Skin epidermis (tissue), 12 donors: ENCODE measurements around the gene SORCS2.

Experiments used
- H3K27ac ChIP-seq, 21 experiments: fragments of 200-600 bp; sonication (generic) in 11 of 21; one replicate each; pipeline ENCODE4 v1.5.0; 2020; ENCODE audit warnings: mild to moderate bottlenecking in 3 of 21, inconsistent platforms in 2 of 21, moderate library complexity in 2 of 21
- H3K4me3 ChIP-seq, 7 experiments: fragments of 200-600 bp; sonication (generic) in 2 of 7; one replicate each; pipeline ENCODE4 v1.5.0; 2020; ENCODE audit warnings: inconsistent platforms in 2 of 7, mild to moderate bottlenecking in 2 of 7, moderate library complexity in 1 of 7

SORCS2 gene

DNA sequence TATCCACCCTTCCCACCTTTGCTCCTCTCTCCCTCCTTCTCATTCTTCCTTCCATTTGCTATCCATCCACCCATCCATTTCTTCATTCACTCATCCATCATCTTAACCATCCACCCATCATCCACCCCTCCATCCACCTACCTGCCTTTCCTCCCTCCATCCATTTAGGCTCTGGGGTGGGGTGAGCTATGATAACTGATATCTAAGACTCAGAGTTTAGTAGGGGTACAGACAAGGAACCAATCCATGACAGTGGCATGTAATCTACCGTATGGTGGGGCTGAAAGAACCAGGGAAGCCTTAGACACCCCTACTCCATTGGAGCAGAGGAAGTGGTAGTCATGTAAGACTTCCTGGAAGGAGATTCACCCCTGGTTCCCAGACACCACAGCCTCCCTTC, 219.2 kb downstream of the SORCS2 start:
- Histone ChIP-seq H3K4me3 (no peak overlapping the region), H3K27ac (no peak overlapping the region)

DNA sequence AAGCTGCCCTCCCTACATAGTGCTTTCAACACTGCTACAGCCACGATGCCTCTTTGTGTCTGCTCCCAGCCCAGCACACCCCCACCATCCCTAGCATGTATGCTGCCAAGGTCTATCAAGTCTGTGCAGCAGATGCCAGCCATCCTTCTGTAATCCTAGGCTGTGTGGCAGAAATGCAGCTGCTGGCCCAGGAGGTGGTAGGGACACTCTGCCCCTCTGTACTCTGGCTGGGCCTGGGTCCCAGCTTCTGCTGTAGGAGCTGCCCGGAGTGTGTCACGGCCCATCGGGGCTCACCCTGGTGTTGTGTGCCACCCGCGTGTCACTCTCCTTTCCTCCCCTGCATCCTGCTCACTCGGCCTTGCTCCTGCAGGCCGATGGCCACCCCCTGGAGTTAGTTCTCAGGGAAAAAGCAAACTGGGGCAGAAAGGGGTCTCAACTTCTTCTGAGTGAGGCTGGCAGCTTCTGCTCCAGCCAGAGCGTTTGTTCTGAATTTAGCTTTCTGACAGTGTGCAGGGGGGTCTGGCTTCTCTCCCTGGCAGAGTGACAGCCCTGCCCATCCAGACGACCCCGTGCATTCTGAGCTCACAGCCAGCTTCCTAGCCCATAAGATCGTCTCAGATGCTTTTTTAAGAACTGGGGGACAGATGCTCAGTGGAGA, 219.7 kb downstream of the SORCS2 start:
- Histone ChIP-seq H3K27ac (no peak overlapping the region), H3K4me3 (no peak overlapping the region)

DNA sequence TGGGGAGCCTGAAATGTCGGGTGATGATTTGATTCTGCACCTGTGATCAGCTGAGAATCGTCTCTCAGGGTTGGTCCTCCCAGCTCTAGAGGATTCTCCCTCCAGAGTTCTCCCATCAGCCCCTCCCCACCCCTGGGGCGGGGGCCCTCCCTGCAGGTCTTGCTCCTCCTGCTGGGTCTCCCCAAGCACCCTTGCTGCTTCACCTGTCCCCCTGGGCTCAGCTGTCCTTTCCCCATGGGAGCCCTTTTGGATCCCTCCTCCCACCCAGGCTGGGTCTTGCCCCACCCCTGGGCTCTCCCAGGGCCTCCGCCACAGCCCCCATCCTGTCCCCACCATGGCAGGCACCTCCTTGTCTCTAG, 220.2 kb downstream of the SORCS2 start:
- no peak overlapping the region for H3K27ac ChIP-seq
- H3K4me3 ChIP-seq, result no peak overlapping the region

DNA sequence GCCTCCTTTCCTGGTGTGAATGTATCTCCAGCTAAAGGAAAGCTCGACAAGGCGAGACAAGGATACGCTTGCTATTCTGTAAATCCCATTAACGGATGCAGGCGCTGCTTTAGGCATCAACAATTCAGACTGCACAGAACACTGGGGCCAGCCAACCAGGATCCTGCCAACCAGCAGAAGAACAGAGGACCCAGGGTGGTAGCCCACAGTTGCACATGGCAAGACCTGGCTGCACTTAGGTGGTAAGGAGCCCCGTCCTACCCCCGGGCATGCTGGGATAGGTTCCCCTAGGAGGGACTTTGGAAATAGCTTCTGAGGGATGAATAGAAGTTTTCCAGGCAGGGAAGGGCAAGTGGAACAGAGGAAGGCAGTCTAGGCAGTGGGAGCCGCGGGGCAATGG, 221.7 kb downstream of the SORCS2 start:
- Histone ChIP-seq H3K27ac (no peak overlapping the region), H3K4me3 (no peak overlapping the region)

DNA sequence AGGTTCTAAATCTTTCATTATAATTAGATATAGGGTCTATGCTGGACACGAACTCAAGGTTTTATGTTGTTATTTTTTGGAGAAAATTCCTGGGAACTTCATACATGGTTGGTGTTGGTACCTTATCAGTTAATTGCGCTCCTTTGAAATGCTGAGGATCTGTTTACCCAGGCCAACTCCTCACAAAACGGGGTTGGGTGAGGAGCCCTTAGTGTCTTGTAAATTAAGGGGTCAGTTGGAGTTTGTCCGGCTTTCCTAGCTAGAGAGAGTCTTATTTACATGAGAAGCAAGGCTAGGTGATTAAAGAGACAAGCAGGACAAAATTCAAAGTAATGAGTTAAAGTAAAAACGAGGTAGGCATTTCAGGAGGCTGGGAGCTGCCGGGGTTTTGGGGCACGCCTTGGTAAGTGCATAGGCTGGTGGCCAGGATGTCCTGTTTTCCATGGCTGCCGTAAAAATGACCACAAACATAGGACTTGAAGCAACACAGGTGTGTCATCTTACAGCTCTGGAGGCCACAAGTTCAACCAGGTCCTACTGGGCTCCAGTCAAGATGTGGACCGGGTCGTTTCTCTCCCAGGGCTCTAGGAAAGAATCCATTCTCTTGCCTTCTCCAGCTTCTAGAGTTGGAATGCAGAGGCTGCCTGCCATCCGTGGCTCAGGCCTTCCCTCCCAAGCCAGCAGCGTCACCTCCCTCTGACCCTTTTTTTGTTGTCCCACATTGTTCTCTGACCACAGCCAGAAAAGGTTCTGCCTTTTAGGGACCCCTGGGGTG, 222.6 kb downstream of the SORCS2 start:
- no peak overlapping the region for H3K27ac ChIP-seq
- no peak overlapping the region for H3K4me3 ChIP-seq

DNA sequence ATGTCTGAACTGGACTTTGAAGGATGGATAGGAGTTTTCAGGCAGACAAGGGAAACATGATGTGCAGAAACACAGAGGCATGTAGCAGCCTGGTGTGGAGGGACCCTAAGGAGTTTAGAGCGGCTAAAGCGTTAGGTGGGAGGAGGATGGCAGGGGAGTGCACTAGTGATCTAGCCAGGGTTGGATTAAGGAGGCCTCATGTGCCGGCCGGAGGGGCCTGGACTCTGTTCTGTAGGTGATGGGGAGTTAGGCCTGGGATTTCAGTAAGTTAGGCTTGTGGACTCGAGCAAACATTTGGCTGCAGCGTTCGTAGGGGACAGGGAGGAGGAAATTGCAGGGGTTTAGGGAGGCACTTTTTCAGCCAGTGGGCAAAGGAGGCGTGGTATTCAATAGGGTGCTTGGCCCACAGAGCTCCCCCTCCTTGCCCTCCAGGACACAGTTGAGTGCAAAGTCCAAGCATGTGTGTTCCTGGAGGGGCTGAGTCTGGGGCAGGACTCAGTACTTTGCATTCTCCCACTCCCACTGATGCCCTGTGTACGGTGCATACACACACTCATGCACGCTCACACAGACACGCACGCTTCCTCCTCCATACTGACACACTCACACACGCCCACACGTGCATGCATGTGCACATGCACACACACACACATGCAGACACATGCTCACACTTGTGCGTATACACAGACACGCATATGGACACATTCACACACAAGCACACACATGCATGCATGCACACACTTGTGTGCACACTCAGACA, 223.8 kb downstream of the SORCS2 start:
- H3K27ac ChIP-seq, result no peak overlapping the region
- no peak overlapping the region for H3K4me3 ChIP-seq

DNA sequence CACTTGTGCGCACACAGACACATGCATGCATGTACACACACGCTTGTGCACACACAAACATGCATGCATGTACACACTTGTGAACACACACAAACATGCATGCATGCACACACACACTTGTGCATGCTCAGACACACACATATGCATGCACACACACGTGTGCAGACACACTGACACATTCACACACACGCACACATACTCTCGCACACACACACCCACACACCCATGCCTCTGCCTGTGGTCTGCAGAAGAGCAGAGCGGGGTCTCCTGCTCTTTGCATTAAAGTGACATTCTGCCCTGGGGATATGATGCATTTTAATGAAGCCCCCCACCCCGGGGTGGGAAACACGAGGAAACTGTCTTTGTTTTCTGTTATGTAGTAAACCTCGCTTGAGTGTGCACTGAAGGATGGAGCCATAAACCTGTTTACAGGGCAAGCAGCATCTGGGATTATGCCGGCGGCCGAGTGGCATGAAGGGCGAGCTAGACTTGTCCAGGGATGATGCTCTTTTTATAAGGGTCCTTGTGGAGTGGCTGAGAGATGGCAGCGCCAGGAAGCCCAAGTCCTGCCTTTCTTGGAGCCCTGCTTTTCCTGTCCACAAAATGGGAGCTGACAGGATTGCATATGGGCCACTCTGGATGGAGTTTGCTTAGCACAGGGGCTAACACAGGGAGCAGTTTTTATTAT, 224.6 kb downstream of the SORCS2 start:
- no peak overlapping the region for H3K27ac ChIP-seq
- H3K4me3 ChIP-seq, result no peak overlapping the region

DNA sequence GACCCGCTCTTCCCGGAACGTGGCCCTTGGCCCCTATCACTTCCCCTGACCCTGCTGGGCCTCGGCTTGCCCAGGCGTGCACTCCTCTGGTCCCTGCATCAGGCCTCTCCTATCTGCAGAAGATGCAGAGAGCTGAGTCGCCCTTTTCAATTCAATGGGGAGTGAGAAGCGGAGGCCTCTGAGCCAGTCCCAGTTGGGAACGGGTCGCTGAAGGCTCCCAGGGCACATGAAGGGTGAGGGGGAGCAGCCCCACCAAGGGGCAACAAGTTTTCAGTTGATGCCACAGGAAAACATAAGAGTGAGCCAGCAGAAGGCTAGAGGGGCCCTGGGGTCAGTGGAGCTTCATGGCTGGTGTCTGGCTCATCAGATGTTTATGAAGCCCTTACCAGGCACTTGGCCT, 225.3 kb downstream of the SORCS2 start:
- no peak overlapping the region for H3K27ac ChIP-seq

DNA sequence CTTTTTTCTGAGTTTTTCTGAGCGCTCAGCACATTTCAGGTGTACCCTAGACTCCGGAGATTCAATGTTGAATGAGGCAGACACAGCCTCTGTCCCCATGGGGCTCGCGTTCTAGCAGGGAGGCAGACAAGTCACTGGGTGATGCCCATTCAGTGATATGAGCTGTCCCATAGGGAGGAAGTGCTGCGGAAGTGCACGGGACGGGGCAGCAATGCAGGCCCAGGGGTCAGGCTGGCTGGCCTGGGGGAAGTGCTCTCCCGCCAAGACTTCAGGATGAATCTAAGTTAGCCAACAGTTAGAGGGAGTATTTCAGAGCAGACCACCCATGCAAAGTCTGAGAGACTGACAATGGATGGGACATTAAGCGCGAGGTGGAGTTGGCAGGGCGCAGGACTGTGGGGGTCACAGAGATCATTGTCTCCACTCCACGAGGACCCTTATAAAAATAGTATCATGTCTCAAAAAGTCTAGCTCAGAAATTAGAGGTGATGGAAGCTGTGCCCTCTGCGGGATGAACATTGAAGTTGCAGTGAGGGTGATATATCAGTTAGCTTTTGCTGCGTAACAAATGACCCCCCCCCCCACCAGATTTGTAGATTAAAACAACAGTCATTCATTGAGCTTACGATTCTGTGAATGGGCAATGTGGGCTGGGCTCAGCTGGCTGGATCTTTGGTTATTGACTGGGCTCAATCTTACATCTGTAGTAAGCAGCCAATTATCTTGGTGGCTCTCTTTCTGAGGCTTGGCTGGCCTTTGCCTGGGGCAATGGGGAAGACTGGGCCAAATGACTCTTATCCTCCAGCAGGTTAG, 226.0 kb downstream of the SORCS2 start:
- Histone ChIP-seq H3K27ac (no peak overlapping the region), H3K4me3 (no peak overlapping the region)

More for the DNA sequence above, 225.3 kb downstream of the SORCS2 start:
- no peak overlapping the region for H3K4me3 ChIP-seq

DNA sequence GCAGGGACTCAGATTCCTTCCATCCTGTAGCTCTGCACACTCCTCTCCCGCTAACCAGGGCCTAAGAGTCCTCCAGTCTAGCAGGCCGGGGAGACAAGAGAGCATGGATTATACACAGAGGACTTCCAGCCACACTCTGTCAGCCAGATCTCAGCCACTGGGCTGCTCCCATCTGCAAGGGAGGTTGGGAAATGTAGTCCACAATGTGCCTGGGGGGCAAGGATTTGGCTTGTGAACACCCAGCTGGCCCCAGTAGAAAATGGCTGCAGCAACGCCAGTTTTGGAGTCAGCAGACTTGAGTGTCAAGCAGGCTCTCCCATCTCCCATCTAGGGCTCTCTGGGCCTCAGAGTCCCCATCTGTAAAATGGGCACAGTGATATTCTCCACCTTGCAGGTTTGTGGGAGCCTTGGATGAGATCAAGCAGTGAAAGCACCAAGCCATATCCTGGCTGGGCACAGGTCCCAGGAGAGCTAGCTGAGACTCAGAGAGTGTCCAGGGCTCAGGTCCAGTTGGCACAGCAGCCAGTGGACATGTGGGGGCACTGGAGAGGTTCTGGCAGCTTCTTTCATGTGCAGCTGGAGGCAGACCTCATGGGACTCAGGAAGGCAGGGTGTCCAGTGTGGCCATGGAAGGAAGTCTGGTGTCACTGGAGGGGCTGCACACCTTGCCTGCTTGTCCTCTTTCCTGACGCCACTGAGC, 227.8 kb downstream of the SORCS2 start:
- Histone ChIP-seq H3K4me3 (no peak overlapping the region), H3K27ac (no peak overlapping the region)

DNA sequence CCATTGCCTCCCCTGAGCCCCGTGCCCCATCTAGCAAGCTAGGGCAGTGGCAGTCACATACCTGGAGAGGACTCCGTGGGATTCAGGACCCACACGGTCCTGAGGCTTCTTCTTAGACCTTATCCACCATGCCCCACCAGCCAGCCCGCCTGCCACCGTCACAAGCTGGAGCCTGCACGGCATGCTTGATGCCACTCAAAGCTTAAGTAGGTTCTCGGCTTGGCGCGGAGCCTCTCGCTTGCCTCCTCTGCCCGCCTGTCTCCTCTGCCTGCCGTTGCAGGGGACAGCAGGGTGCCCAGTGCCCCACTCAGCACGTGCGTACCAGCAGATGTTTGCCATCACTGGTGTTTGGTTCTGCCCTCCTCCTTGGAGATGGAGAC, 228.3 kb downstream of the SORCS2 start:
- no peak overlapping the region for H3K27ac ChIP-seq
- no peak overlapping the region for H3K4me3 ChIP-seq

DNA sequence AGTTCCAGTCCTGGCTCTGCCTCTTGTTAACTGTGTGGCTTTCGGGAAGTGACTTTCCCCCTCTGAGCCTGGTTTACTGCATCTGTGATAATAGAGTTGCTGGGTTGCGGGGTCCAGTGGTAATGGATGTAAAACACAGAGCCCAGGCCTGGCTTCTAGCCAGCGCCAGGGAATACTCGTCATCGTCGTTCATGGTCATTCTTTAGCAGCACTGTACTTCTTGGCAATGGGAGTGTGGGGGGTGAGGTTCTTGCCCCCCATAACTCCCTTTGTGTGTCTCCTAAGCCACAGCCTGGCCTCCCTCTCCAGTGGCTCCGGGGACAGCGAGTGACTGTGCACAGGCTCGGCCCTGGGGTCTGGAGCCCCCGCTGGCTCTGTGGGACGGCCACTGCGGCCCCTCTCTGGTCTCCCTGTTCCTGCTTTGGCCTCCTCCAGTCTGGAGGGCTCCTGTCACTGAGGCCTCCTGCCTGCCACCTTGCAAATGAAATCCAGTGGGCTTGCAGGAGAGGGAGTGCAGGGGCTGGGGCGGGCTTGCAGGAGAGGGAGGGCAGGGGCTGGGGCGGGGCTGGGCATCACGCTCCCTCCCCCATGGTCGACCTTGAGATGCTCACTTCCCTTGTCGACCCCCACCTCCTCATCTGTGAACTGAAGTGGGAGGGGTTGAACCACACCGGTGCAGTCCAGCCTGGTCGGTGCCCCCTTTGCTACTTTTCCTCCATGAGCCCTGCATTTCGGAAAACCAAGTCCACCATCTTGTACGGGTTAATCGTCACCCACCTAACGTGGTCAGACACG, 229.2 kb downstream of the SORCS2 start:
- Histone ChIP-seq H3K27ac (no peak overlapping the region), H3K4me3 (no peak overlapping the region)

DNA sequence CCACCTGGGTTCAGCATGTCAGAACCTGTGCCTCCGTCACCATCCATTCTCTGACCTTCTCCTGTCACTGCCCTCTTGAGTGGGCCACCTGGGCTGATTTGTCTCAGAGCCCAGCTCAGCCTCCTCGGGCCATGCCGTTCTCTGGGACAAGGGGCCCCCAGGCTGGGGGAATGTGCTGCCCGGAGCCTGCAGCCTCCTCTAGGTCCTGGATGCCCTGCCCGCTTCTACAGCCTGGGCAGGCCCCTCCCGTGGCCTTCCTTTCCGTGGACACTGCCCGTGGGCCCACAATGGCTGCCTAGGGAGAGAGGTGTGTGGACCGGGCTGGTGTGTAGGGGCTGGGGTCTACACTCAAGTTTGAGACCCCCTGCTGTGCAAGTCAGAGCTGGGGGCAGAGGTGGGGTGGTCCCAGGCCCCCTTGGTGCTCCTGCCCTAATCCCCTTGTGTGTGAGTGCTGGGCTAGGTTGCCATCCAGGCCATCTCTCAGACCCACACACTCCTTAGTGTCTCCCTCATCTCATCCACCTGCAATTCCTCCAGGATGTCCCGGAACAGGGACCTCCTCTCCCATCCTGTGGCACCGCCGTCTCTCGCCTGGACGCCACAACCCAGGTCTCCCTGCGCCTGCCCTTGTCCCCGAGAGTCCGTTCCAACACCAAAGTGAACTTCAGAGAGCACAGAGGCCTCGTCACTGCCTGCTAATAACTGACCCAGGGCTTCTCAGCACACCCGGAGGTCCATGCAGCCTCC, 230.0 kb downstream of the SORCS2 start:
- Histone ChIP-seq H3K27ac (no peak overlapping the region), H3K4me3 (no peak overlapping the region)

DNA sequence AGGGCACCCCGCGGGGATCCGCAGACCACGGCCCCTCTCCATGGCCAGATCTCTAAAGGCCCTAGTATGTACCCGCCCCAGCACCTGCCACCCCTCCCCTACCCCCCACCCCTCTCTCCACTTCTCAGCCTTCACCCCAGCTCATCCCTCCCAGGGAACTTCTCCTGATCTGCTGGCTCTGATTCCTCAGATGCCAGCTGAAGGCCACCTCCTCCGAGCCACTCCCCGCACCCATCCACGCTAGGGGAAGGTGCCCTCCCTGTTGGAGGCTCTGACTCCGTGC, 230.5 kb downstream of the SORCS2 start:
- no peak overlapping the region for H3K4me3 ChIP-seq

DNA sequence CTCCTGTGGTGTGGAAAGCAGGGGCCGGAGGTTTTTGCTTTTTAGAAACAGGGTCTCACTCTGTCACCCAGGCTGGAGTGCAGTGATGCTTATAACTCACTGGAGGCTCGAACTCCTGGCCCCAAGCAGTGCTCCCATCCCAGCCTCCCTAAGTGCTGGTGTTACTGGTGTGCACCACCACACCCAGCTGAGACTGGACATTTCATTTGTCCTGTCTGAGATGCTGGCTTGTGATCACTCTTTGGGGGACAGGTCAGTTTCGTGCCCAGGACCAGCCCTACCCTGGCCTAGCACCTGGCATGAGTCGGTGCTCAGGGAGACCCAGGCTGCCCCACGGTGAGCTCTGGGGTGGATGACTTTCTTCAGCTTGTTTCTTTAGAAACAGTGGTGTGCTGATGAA, 231.1 kb downstream of the SORCS2 start:
- no peak overlapping the region for H3K4me3 ChIP-seq
- no peak overlapping the region for H3K27ac ChIP-seq

More for the DNA sequence above, 230.5 kb downstream of the SORCS2 start:
- H3K27ac ChIP-seq, result no peak overlapping the region

DNA sequence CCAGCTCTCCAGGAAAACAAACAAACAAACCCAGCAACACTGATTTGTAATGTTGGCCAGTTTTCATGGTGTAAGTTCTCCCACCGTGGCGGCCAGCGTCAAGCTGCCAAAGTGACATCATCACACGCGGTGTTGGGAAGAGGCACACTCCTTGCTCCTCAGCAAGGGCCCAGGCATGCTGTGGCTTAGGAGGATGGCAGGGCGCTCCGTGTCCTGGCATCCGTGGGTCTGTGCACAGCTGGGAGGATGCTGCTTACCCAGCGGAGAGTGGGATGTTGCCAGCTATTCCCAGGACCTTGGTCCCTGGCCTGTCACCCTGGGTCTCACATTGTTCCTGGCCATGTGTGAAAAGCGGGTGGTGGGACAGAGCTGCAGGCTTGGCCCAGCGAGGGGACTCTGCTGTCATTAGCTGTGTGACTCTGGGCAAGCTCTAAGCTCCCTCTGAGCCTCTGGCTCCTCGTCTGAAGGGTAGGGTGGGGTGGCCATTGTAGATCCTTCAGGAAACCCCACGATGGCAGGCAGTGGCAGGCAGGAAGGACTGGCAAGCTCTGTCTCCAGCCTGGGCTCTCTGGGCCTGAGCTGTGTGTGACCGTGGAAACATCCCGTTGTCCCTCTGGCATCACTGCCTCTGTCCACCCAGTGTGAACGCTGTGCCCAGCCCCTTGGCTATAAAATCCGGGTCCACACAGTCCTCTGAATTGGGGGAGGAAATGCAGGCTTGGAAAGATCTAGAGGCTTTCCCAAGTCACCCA, 231.6 kb downstream of the SORCS2 start:
- Histone ChIP-seq H3K27ac (no peak overlapping the region), H3K4me3 (no peak overlapping the region)

DNA sequence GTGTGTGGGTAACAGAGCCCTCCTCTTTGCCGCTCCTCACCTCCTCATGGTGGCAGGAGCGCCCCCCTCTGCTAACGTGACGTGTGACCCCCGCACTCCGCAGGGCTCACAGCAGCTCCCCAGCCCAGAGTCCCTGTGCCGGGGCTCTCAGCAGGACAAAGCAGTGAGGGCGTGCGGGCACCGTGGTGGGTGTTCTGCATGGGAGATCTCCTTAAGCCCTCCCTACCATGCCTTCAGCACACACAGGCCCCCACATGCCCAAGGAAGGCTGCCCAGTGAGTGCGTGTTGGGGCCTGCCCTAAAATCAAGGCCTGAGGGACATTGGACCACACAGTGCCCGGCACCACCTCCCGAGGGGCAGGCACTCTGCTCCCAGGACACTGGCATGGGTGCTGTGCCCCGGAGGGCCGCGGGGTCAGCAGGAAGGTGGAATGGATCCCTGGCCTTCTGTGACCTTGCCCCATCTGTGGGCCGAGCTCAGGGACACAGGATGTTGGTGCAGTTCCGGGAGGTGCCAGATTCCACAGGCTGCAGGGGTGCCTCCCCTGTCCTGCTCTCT, 232.3 kb downstream of the SORCS2 start:
- no peak overlapping the region for H3K27ac ChIP-seq
- H3K4me3 ChIP-seq, result no peak overlapping the region
